NCI-H1694 treated with DMSO at 0.1 percent for 48 hours (cell line): ENCODE measurements around the gene PTPRK.

Experiments
- DNase-seq: peaks from one replicate; lab custom pipeline; 2025; lab: John Stamatoyannopoulos, UW

PTPRK gene

DNA sequence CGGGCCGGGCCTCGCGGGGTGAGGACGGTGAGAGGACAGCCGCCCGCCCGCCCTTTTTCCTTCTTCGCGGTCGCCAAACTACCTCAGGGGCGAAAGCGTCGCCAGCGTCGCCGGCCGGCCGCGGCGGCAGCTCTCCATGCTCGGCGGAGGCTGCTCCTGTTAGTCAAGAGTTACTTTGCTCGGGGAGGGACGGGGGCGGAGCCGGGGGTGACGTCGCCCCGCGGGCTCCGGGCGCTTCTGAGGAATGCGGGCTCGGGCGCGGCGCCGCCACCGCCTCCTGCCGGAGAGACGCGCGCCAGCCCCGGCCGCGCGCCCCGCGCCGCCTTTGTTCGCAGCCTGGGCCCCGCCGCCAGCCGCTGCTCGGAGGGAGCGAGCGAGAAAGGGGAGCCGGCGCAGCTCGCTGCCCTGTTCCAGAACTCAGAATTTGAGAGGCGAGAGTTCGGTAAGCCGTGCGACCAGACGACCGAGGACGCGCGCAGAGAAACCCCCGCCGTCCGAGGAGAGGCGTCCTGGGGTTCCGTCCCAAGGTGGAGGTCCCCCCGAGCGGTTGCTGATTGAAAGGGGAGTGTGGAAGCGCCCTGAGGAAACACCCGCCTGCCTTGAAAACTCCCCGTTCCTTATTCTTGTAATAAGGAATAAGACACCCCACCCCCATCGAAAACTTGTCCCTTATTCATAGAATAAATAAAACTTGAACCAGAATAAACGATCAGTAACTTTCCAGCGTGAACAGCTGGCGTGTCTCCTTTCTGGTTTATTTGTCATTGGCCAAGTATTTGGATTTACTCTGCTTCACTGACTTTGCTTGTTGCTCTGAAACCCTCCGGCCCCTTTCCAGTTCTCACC lies at the start of gene PTPRK:
Gene PTPRK (minus strand): TSS at position 164 of the 846 bp plus-strand sequence. CDS start 241 bp downstream, outside the sequence.
- peak; percentile 70 for DNase-seq

DNA sequence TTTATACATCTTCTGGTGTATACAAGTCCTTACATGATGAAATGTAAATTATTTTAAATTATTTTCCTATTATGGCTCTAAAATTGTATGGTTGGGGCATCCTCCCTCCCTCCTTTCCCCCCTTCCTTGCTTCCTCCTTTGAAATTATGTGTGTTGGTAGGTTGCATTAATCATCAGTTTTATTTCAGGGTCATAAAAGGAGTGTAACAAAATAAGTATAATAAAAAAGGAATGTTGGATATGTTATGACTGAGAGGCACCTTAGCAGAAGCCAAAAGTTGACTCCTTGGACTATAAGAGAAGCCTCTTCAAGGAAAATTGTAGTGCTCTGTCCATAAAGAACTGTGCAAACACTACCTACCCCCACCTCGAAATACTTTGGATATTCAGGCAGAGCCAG lies 46.6 kb upstream of the PTPRK start:
- no peak for DNase-seq

DNA sequence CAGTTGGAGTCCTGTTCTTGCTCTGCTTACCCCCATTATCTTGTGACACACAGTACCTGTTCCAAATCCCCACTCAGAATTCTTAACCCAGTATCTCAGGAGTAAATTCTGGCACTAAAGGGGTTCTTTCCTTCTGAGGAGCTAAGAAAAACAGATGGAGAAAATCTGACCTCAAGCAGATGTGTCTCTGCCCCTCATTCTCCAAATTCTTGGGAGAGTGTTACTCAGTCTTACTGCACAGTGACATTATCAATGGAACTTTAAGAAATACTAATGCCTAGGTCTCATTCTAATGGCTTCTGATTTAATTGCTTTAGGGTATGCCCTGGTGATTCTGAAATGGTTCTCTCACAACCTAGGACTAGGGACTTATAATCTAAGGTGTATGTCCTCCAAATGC lies 40.6 kb upstream of the PTPRK start:
- DNase-seq = no peak

DNA sequence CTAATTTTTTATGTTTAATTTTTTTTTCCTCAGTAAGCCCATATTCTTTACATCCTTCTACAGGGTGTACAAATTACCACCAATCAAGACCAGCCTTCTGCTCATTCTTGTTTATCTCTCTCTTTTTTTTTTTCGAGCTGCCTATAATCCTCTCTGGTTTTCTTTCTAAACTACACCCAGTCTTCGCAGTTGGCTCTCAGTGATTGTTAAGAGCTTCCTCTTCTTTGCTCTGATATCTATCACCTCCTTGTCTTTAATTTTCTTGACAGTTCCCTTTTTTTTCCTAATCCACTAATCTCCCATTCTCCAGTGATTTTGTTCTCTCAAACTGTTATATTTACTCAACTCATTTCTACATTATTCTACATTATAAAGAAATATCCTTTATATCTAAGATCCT lies 38.5 kb upstream of the PTPRK start:
- DNase-seq = no peak

DNA sequence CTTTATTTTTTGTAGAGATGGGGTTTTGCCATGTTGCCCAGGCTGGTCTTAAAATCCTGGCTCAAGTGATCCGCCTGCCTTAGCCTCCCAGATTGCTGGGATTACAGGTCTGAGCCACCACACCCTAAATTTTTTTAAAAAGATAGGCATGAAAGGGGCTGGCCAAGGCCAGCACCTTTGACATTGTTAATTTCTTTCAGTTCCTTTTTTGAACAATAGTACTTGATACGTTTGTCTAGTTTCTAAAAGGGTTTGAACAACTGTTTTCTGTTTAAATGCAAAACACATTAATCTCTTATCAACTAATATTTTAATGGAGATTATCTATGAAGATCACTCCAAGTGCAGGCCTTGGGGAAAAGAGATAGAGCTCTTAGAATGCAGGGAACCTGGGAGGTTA lies 37.6 kb upstream of the PTPRK start:
- DNase-seq = no peak

DNA sequence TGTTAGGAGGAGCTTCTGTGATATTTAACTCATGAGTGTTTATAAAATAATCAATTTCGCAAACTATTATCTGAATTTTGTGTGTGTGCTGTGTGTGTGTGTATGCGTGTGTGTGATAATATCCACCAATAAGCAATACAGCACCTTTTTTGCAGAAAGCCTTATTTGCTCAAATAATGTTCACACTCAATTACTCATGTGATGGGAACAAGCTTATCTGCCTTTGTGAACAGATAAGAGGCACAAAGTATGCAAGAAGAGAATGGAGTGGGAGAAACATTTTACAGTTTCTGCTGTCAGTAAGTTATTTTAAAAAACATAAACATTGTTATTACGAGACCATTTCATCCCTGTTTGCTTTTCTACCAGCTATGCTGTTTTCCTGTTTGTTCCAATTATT lies 36.7 kb upstream of the PTPRK start:
- DNase-seq = no peak

DNA sequence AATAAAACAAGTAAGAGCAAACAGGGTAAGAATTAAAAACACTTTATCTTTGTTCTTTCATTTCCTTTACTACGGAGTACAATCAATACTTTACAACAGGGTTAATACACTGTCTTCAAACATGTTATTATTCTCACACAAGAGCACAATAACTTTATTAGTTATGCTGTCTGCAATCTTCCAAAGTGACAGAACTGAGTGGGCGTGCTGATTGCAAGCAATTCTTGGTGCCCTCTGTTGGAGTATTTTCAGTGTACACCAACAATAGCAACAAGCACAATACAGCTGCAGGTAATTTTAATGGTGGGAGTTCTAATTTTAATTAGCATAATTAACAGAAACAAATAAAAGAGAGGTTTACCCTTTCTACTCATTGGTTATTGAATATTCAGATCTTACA lies 33.9 kb upstream of the PTPRK start:
- no peak for DNase-seq

DNA sequence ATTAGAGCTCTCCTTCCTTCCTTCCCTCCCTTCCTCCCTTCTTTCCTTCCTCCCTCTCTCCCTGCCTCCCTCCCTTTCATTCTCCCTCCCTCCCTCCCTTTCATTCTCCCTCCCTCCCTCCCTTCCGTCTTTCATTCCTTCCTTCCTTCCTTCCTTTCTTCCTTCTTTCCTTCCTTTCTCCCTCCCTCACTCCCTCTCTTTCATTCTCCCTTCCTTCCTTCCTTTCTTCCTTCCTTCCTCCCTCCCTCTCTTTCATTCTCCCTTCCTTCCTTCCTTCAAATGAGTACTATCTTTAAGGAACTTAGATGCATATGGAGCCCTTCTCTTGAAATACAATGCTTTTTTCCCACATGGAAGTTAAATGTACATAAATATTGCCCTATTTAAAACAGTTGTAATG lies 20.9 kb upstream of the PTPRK start:
- DNase-seq = no peak

DNA sequence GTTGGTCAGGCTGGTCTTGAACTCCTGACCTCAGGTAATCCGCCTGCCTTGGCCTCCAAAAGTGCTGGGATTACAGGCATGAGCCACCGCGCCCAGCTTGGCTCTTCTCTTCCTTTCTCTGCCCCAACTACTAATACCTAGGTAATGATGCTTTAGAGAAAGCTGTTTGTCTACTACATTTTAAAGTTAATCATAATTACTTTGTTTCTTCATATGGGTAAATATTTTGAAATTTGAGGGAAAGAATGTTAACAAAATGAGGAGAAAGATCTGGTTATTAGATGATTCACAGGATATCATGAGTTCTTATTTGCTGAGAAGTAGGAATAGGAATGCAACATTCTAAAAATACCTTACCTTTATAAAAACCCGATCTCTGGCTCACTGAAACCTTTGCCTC lies 18.4 kb upstream of the PTPRK start:
- no peak for DNase-seq

DNA sequence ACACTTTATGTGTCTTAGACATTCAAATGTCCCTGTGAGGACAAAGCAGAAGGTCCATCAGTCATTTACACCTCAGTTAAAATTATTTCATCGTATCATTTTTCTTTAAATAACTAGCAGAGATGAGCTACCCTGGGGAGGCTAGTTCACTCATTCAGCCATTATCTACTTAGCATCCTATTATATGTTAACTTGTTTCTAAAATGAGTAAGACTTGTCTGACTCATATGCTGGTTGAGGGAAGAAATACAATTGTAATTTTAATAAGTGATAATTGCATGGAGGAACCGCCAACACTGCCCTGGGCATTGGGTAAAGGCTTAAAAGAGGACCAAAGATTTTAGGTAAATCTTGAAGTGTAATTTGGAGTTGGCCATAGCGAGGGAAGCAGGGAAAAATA lies 12.4 kb upstream of the PTPRK start:
- DNase-seq = no peak

DNA sequence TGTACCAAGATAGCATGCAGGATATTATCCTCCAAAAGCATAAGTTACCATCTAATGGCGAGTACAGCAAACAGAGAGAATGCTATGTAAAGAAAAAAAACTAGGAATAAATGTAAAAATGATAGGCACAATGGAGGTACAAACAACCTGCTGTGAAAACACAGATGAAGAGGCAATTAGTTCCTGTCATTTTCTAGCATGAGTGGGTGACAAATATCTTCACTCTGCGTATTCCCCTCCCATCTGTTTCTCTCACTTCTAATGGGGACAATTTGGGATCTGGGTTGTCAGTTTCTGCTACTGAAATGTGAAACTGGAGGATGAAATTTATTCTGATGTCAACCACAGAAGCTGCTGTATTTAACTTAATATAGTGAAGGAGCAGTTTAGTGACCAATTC lies 11.7 kb upstream of the PTPRK start:
- DNase-seq = peak; percentile 45

DNA sequence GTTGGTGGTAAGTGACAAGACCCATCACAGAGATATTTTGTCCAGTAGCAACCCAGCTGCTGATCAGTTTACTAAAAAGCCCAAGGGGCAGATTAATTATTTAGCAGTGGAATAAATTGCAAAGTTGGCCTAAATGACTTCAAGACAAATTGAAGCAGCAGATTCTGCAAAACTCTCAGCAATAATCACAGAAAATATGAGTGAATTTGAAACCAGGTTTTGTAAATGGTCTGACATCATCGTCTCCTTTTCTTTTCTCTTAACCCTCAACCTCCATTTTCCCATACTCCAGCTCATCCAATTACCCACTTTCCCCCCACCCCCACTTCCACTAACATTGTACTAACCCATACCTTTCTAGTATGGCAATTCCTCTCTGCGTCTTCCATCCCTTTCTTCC lies 11.3 kb upstream of the PTPRK start:
- no peak for DNase-seq

DNA sequence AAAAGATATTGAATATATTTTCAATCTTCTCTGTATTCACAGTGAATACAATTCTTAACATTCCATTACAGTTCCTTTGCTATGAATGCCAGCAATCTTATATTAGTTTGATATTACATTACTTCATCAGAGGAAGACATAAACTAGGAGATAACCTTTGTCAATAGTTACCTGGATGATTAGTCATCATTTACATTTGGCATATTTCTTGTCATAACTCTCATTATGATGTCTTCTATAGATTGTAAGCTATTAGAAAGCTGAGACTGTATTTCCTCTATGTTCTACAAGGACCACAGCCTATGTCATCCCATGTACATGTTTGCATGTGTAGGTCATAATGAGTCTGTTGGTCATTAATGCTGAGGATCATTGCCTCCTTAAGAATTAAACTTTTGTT lies 7.8 kb upstream of the PTPRK start:
- DNase-seq = no peak

DNA sequence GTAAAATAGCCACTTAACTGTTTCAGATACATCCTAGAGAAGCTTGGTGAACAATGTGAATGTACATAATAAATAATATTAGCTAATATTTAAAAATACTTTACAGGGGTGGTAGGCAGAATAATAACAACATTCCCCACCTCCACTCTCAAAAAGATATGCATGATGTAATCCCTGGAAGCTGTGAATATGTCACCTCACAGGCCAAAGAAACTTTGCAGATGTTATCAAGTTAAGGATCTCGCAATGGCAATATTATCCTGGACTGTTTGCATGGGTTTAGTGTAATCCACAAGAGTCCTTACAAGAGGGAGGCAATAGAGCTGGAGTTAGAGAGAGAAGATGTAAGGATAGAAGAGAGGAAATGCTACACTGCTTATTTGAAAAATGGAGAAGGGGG lies 7.0 kb upstream of the PTPRK start:
- no peak for DNase-seq

DNA sequence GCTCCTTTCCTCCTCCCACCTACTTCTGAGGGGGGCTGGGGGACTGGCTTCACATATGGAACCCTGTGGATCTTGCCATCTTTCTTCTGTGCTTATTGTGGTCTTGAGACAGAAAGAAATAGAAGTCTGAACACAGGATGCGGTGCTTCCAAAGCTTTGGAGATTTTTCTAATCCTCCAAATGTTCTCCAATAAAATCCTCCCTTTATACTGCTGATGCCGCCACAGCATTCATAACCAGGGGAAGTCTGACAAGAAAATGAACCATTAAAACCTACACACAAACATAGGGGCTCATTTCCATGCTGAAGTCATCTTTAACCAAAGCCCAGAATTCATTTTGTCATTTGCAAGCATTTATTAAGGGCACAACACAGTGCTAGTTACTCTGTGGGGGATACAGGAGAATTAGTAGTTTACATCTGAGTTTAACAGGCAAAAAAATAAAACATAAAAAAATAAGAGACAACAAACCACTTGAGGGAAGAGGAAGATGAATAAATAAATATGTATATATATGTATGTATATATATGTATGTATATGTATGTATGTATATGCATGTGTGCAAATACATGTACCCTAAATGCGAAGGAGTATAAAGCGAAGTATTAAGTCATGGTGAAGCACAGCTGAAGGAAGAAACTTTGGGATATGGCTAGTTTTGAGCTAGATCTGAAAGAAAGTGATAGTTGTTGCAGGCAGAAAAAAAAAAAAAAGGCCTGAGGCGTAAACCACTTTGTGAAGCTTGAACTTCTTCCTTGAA lies 5.9 kb upstream of the PTPRK start:
- DNase-seq = no peak

DNA sequence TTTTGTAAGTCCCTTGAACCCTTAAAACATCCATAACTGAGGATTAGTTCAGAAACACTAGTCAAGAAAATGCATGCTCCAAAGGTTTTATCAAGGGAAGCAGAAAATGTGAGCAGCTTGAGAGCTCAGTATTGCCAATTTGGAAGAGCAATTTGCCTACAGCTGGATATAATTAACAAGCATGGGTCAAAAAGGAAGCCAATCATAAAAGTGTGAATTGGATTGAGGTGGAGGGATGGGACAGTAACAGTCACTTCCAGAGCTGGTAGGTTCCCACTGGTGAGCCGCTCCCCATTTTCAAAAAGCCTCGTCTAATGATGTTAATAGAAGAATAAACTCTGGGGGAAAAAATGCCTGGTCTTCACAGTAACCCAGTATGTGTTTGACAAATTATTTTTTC lies 5.0 kb upstream of the PTPRK start:
- DNase-seq = peak; percentile 34

DNA sequence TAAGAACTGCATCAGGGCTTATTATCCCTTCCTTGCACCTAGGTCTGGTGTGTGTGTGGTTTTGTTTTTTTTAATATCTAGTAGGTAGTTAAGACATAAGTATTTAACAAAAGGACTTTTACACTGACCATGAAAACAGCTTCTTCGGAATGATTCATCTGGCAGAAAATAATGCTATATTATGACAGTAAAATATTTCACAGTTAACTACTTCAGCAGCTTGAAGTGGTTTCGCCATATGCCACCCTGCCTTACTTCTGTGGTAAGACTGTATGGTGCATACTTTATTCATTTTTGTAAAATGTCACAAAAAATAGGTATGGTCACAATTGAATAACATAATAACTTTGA lies 858 bp upstream of the PTPRK start:
- DNase-seq = no peak

DNA sequence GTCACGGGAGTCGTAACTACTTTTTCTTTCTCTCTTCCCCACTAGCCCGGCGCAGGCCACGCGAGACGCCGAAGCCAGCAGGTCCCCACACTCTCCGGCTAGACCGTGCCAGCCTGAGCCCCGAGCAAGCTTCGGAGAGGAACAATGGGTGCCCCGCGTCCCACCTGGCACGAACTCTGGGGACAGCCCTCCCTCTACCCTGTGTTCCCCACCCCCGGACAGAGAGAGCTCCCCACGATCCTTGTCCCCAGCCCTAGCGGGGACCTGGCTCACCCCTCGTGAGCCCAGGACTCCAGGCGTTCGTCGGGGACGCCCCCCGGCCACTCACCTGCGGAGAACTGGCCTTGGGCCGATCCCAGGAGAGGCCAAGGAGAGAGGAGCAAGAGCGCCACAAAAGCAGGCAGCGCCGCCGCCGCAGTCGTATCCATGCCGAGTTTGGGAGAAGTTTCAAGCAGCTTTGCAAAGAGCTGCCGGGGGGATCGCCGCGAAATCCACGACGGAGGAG lies 416 bp downstream of the PTPRK start:
- peak; percentile 49 for DNase-seq

DNA sequence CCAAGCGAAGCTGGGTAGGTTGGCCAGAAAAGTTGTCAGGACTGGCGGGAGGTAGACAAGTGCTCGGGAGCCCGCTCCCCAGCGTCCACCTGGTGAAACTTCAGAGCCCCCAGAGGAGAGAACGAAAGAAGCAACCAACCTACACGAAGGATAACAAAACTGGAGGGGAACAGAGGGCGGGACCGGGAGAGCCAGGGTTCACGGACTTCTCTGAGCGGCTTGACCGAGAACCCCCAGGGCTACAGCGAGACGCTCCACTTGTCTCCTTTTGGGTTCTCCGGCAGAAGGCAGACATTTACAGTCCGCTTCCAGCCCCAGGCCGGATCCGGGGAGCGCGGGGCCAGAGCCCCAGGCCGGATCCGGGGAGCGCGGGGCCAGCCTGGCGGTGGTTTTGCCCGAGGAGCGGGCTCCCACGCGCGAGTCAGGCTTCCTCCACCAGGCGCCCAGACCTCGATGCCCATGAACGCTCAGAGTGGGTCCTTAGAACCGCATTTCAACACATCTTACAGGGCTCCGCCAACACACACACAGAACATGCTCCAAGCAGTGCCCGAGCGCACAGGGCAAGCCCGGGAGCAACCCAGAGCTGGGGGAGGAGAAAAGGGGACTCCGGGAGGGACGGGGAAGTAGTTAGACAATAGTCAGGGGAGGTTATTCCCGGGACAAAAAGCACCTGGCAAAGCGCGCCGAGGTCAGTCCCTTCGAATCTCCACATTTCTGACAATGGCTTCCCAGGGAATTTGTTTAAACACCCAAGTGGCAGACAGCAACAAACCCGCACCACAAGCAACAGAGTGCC lies 1.1 kb downstream of the PTPRK start:
- peak; percentile 17 for DNase-seq

DNA sequence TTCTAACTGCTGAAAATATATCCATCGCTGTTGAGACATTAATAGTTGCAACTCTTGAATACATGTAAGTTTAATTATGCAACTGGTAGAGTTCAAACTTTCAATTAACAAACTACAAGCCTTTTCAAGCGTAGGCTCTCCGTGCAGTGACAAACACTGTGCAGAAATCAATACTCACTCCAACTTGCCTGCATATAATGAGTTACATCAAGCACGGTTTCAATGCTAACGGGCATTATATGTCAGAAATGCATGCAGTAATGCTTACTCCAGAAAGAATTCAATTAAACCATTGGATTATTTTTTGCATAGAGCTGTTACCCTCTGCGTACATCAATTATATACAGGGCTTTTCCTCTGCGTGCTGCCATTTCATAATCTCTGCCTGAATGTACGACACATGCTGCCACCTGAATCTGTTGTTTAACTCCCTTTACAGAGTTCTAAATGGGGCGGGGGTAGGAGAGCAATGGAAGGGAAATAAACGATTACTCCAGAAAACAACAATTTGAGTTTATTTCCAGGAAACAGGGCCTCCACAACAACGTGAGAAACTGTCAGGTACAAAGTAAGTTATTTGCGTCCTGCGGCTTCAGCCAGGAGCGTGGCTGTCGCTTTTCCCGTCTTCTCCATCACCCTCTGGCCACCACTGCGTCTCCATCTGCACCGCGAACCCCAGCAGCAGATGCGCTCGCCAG lies 1.8 kb downstream of the PTPRK start:
- peak; percentile 17 for DNase-seq

DNA sequence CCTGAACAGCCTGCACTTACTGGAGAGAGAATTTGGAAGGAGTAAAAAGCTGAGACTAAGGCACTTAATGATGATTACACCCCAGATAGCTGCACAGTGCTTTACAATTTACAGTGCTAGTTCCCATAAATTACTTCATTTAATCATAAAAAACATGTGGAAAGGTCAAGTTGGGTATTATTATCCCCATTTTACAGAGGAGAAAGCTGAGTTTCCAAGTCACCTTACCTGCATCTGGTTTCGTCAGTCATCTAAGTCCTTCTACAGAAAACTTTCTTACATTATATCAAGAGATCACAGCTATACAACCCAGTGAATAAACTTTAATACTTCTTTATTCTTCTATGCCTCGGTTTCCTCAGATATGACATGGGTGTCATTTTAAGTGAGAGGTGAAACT lies 3.3 kb downstream of the PTPRK start:
- no peak for DNase-seq

DNA sequence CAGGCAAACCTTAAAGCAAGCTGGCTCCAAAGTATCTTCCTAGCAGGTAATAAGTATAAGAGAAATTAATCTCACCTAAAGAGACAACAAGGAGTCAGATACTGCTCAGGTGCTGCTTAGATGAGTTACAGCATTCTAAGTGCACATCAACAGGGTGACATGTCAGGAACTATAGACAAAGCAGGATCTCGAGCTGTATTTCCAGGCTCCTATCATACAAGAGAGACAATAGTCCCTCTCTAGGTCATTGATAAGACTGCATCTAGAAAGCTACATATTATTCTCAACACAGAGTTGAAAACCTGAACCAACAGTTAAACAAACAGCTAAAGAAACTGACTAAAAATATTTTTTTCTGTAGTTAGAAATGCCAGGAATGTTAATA lies 3.9 kb downstream of the PTPRK start:
- DNase-seq = peak; percentile 57
